WERI-Rb-1 (cell line): ENCODE data around the gene YTHDF1.

ENCODE experiments used
- DNase-seq: peaks from one replicate; pipeline ENCODE4 v3.0.0-alpha.2; 2020
- H3K27ac ChIP-seq: fragments of 250-450 bp; sonication (Bioruptor Pico); 2 replicates; pipeline ENCODE4 v1.5.1; 2020; ENCODE audit warnings: mild to moderate bottlenecking, moderate library complexity
- H3K27me3 ChIP-seq: fragments of 250-450 bp; sonication (Bioruptor Pico); 2 replicates; pipeline ENCODE4 v1.5.1; 2021; ENCODE audit warnings: mild to moderate bottlenecking, low read depth, moderate library complexity; ENCODE audit not compliant: insufficient read depth, severe bottlenecking
- H3K36me3 ChIP-seq: fragments of 250-450 bp; sonication (Bioruptor Pico); 2 replicates; pipeline ENCODE4 v1.5.1; 2020; ENCODE audit warnings: mild to moderate bottlenecking, moderate library complexity
- H3K4me3 ChIP-seq: 2 replicates; pipeline ENCODE4 v1.5.1; 2011; ENCODE audit warnings: low read depth, mild to moderate bottlenecking, control low read depth, low read length
- H3K9me3 ChIP-seq: fragments of 250-450 bp; sonication (Bioruptor Pico); 2 replicates; pipeline ENCODE4 v1.5.1; 2021; ENCODE audit warnings: mild to moderate bottlenecking, moderate library complexity; ENCODE audit not compliant: severe bottlenecking
- CTCF ChIP-seq: IDR thresholded peaks from 2 replicates; pipeline ENCODE4 v1.5.1; 2011; ENCODE audit warnings: low read depth, mild to moderate bottlenecking, control low read depth, inconsistent platforms, low read length

Gene YTHDF1

GRCh38 chr20:63241272-63241671, 25.3 kb upstream of the YTHDF1 start:
- no peak overlapping the region for H3K27ac ChIP-seq
- no peaks in the 10 kb centered on the region for H3K36me3 ChIP-seq
- DNase-seq, result no peak
- no peaks in the 10 kb centered on the region for H3K27me3 ChIP-seq
- TF ChIP-seq CTCF, result no peak
- no peak overlapping the region for H3K4me3 ChIP-seq
- H3K9me3 ChIP-seq, result no peaks in the 10 kb centered on the region

- Histone ChIP-seq H3K4me3 (no peak overlapping the region), H3K36me3 (no peaks in the 10 kb centered on the region), H3K9me3 (no peaks in the 10 kb centered on the region), H3K27ac (no peak overlapping the region), H3K27me3 (no peaks in the 10 kb centered on the region)
- no peak for TF ChIP-seq CTCF
- no peak for DNase-seq
Measured at GRCh38 chr20:63240004-63240403, 24.1 kb upstream of the YTHDF1 start.

GRCh38 chr20:63239431-63239830, 23.5 kb upstream of the YTHDF1 start:
- H3K27me3 ChIP-seq, result no peaks in the 10 kb centered on the region
- no peaks in the 10 kb centered on the region for H3K36me3 ChIP-seq
- TF ChIP-seq CTCF, result no peak
- no peak overlapping the region for H3K4me3 ChIP-seq
- DNase-seq, result no peak
- H3K27ac ChIP-seq, result no peak overlapping the region
- no peaks in the 10 kb centered on the region for H3K9me3 ChIP-seq

GRCh38 chr20:63238514-63239125, 22.7 kb upstream of the YTHDF1 start:
- Histone ChIP-seq H3K4me3 (no peak overlapping the region), H3K36me3 (no peaks in the 10 kb centered on the region), H3K27ac (no peak overlapping the region), H3K27me3 (no peaks in the 10 kb centered on the region), H3K9me3 (no peaks in the 10 kb centered on the region)
- peak; percentile 40; the same call in 1 of the 2 replicates for TF ChIP-seq CTCF
- peak; percentile 46 for DNase-seq

GRCh38 chr20:63238031-63238430, 22.1 kb upstream of the YTHDF1 start:
- Histone ChIP-seq H3K27ac (no peak overlapping the region), H3K4me3 (no peak overlapping the region)

More at GRCh38 chr20:63238031-63238430, 22.1 kb upstream of the YTHDF1 start:
- no peaks in the 10 kb centered on the region for H3K9me3 ChIP-seq
- H3K36me3 ChIP-seq, result no peaks in the 10 kb centered on the region
- no peaks in the 10 kb centered on the region for H3K27me3 ChIP-seq
- TF ChIP-seq CTCF, result no peak
- no peak for DNase-seq
